ENCODE results near the gene MORF4L2.

The MORF4L2 gene

GRCh38 chrX:103686199-103687072 lies at the start of gene MORF4L2:
Gene MORF4L2 (minus strand): TSS chrX:103686699. CDS start chrX:103677027, 9,672 bp downstream.
- Histone ChIP-seq H3K9me3 (ENCODE audit: low read length) (no peaks in the 10 kb centered on the region), H3K9me2 (ENCODE audit: low read depth, low read length) (no peaks in the 10 kb centered on the region), H3K27ac (ENCODE audit: low read depth, low read length, poor library complexity, severe bottlenecking) (peak within 1 kb of the TSS; percentile 90), H2AFZ (ENCODE audit: low read length) (no peak within 1 kb of the TSS), H4K20me1 (ENCODE audit: insufficient read depth, low read length) (no peaks in the 10 kb centered on the region), H3K79me2 (ENCODE audit: insufficient read depth, low read length) (peaks cover 23% of the 10 kb centered on the region), H3K9ac (ENCODE audit: low read length) (peak within 1 kb of the TSS; percentile 94), H3K4me3 (ENCODE audit: low read depth, low read length, poor library complexity, severe bottlenecking) (peak within 1 kb of the TSS; percentile 95), H3F3A (ENCODE audit: insufficient read depth, low read length) (peaks cover 4% of the 10 kb centered on the region; the same call in 1 of the 2 replicates), H3K27me3 (ENCODE audit: insufficient read depth, low read length) (no peaks in the 10 kb centered on the region), H3K4me1 (ENCODE audit: insufficient read depth, low read length, severe bottlenecking) (peaks cover 17% of the 10 kb centered on the region), H3K36me3 (ENCODE audit: insufficient read depth, low read length) (peaks cover 31% of the 10 kb centered on the region), H3K4me2 (ENCODE audit: low read length) (peak within 1 kb of the TSS; percentile 78)
- TF ChIP-seq EZH2 (IDR thresholded peaks at IDR 0.05; ENCODE audit: borderline replicate concordance, low read length) (no peak), CTCF (IDR thresholded peaks at IDR 0.05; ENCODE audit: low read length) (no peak)

GRCh38 chrX:103734125-103734760 lies 47.7 kb upstream of the MORF4L2 start:
- H3K9me2 ChIP-seq (ENCODE audit: low read depth, low read length): no peaks in the 10 kb centered on the region
- no peaks in the 10 kb centered on the region for H3K36me3 ChIP-seq (ENCODE audit: insufficient read depth, low read length)
- H2AFZ ChIP-seq (ENCODE audit: low read length): no peak overlapping the region
- no peak overlapping the region for H3K27ac ChIP-seq (ENCODE audit: low read depth, low read length, poor library complexity, severe bottlenecking)
- H3K4me2 ChIP-seq (ENCODE audit: low read length): no peak overlapping the region
- H3K9me3 ChIP-seq (ENCODE audit: low read length): no peaks in the 10 kb centered on the region
- H3K79me2 ChIP-seq (ENCODE audit: insufficient read depth, low read length): no peaks in the 10 kb centered on the region
- no peaks in the 10 kb centered on the region for H3K27me3 ChIP-seq (ENCODE audit: insufficient read depth, low read length)
- H4K20me1 ChIP-seq (ENCODE audit: insufficient read depth, low read length): no peaks in the 10 kb centered on the region
- H3K9ac ChIP-seq (ENCODE audit: low read length): no peak overlapping the region
- H3K4me1 ChIP-seq (ENCODE audit: insufficient read depth, low read length, severe bottlenecking): no peaks in the 10 kb centered on the region
- no peak overlapping the region for H3K4me3 ChIP-seq (ENCODE audit: low read depth, low read length, poor library complexity, severe bottlenecking)
- no peaks in the 10 kb centered on the region for H3F3A ChIP-seq (ENCODE audit: insufficient read depth, low read length)
- TF ChIP-seq EZH2 (IDR thresholded peaks at IDR 0.05; ENCODE audit: borderline replicate concordance, low read length) (no peak), CTCF (IDR thresholded peaks at IDR 0.05; ENCODE audit: low read length) (no peak)

GRCh38 chrX:103733017-103733416 lies 46.5 kb upstream of the MORF4L2 start:
- Histone ChIP-seq H3K79me2 (ENCODE audit: insufficient read depth, low read length) (no peaks in the 10 kb centered on the region), H3K9me3 (ENCODE audit: low read length) (no peaks in the 10 kb centered on the region), H3K4me1 (ENCODE audit: insufficient read depth, low read length, severe bottlenecking) (no peaks in the 10 kb centered on the region), H3K9me2 (ENCODE audit: low read depth, low read length) (no peaks in the 10 kb centered on the region), H3K27ac (ENCODE audit: low read depth, low read length, poor library complexity, severe bottlenecking) (no peak overlapping the region), H4K20me1 (ENCODE audit: insufficient read depth, low read length) (no peaks in the 10 kb centered on the region), H3K4me2 (ENCODE audit: low read length) (no peak overlapping the region), H3K36me3 (ENCODE audit: insufficient read depth, low read length) (no peaks in the 10 kb centered on the region), H3K9ac (ENCODE audit: low read length) (no peak overlapping the region), H3K27me3 (ENCODE audit: insufficient read depth, low read length) (no peaks in the 10 kb centered on the region), H2AFZ (ENCODE audit: low read length) (no peak overlapping the region), H3K4me3 (ENCODE audit: low read depth, low read length, poor library complexity, severe bottlenecking) (no peak overlapping the region), H3F3A (ENCODE audit: insufficient read depth, low read length) (no peaks in the 10 kb centered on the region)
- TF ChIP-seq EZH2 (IDR thresholded peaks at IDR 0.05; ENCODE audit: borderline replicate concordance, low read length) (no peak), CTCF (IDR thresholded peaks at IDR 0.05; ENCODE audit: low read length) (no peak)
